ENCODE data around the gene MAGEA4. TPM values are rescaled to one million over a fixed set of nuclear protein-coding genes. Genes with fewer than 3 reads are reported as not detected.

The MAGEA4 gene
- total RNA-seq (2021): not detected in 2 replicates
- not detected for Bru-seq, nascent RNA
- BruChase-seq, experiment 1, labeled RNA remaining after a 2-hour chase: percentile 5 among the genes with signal in this experiment
- not detected for BruChase-seq, experiment 2, labeled RNA remaining after a 6-hour chase
- long read RNA-seq: 0 reads

GRCh38 chrX:151912780-151913179, at the start of gene MAGEA4:
Gene MAGEA4, plus strand, starts transcription at chrX:151912889. Its CDS starts 10,776 bp downstream, at chrX:151923665.
- no peaks in the 10 kb centered on the region for H4K20me1 ChIP-seq (ENCODE audit: insufficient read depth)
- H3K4me1 ChIP-seq (replicated peaks; ENCODE audit: insufficient read depth): no peaks in the 10 kb centered on the region
- H3K27ac ChIP-seq: no peak within 1 kb of the TSS
- H3K79me2 ChIP-seq (ENCODE audit: low read depth): no peaks in the 10 kb centered on the region
- no peaks in the 10 kb centered on the region for H3K36me3 ChIP-seq (ENCODE audit: low read depth)
- no peak within 1 kb of the TSS for H3K4me2 ChIP-seq
- no peak within 1 kb of the TSS for H2AFZ ChIP-seq
- no TSS peak for BruUV-seq (replicated peaks)
- H3K9me3 ChIP-seq (ENCODE audit: insufficient read depth, low read depth): no peaks in the 10 kb centered on the region
- no peak within 1 kb of the TSS for H3K4me3 ChIP-seq
- no peaks in the 10 kb centered on the region for H3K9me2 ChIP-seq (ENCODE audit: insufficient read depth)
- ChIA-PET POLR2A (ENCODE audit: unreplicated experiment) (no interaction called here), CTCF (no interaction called here)
- H3K27me3 ChIP-seq (ENCODE audit: insufficient read depth, low read depth): no peaks in the 10 kb centered on the region
- intact Hi-C loops (cut with micrococcal nuclease; ENCODE audit: unreplicated experiment): no loop called here
- TF ChIP-seq EZH2 (IDR thresholded peaks at IDR 0.05; ENCODE audit: low read depth): no peak
- no peak for TF ChIP-seq CTCF (conservative IDR thresholded peaks at IDR 0.05)
- DNase-seq: no peak
- H3F3A ChIP-seq (ENCODE audit: insufficient read depth, low read depth): no peaks in the 10 kb centered on the region

- H3K9me2 ChIP-seq (ENCODE audit: insufficient read depth): no peaks in the 10 kb centered on the region
- CTCF ChIA-PET: no interaction called here
- no peaks in the 10 kb centered on the region for H3K79me2 ChIP-seq (ENCODE audit: low read depth)
- DNase-seq: peak; percentile 15 to 90
- H3K27ac ChIP-seq: peak overlapping the region; percentile 94
- no peaks in the 10 kb centered on the region for H3K27me3 ChIP-seq (ENCODE audit: insufficient read depth, low read depth)
- no peaks in the 10 kb centered on the region for H3K36me3 ChIP-seq (ENCODE audit: low read depth)
- peaks cover 22% of the 10 kb centered on the region for H3K9me3 ChIP-seq (ENCODE audit: insufficient read depth, low read depth)
- BruUV-seq (replicated peaks): no TSS peak
- no peak overlapping the region; the same call in 1 of the 2 replicates for H2AFZ ChIP-seq
- intact Hi-C loops (cut with micrococcal nuclease; ENCODE audit: unreplicated experiment): loop anchor here (5.0 kb wide), 1 partner anchor 102 kb away; the partner anchor contains the start of gene GABRE
- TF ChIP-seq CTCF (conservative IDR thresholded peaks at IDR 0.05) (no peak), EZH2 (IDR thresholded peaks at IDR 0.05; ENCODE audit: low read depth) (no peak)
- POLR2A ChIA-PET (ENCODE audit: unreplicated experiment): no interaction called here
- peaks cover 42% of the 10 kb centered on the region for H3K4me1 ChIP-seq (replicated peaks; ENCODE audit: insufficient read depth)
- peak overlapping the region; percentile 32; the same call in 1 of the 2 replicates for H3K4me3 ChIP-seq
- no peaks in the 10 kb centered on the region for H4K20me1 ChIP-seq (ENCODE audit: insufficient read depth)
- H3K4me2 ChIP-seq: peak overlapping the region; percentile 73
- peaks cover 33% of the 10 kb centered on the region for H3F3A ChIP-seq (ENCODE audit: insufficient read depth, low read depth)
Measured at GRCh38 chrX:151870602-151871001, 42.1 kb upstream of the MAGEA4 start.

- H3K79me2 ChIP-seq (ENCODE audit: low read depth): no peaks in the 10 kb centered on the region
- no peaks in the 10 kb centered on the region for H3K27me3 ChIP-seq (ENCODE audit: insufficient read depth, low read depth)
- no peak overlapping the region for H2AFZ ChIP-seq
- no peaks in the 10 kb centered on the region for H4K20me1 ChIP-seq (ENCODE audit: insufficient read depth)
- H3K27ac ChIP-seq: peak overlapping the region; percentile 94
- no peaks in the 10 kb centered on the region for H3K36me3 ChIP-seq (ENCODE audit: low read depth)
- intact Hi-C loops (cut with micrococcal nuclease; ENCODE audit: unreplicated experiment): loop anchor here (5.0 kb wide), 1 partner anchor 101 kb away; the partner anchor contains the start of gene GABRE
- H3K4me2 ChIP-seq: peak overlapping the region; percentile 73
- DNase-seq: peak; percentile 37 to 98
- peaks cover 22% of the 10 kb centered on the region for H3K9me3 ChIP-seq (ENCODE audit: insufficient read depth, low read depth)
- peak overlapping the region; percentile 32; the same call in 1 of the 2 replicates for H3K4me3 ChIP-seq
- POLR2A ChIA-PET (ENCODE audit: unreplicated experiment): no interaction called here
- peaks cover 42% of the 10 kb centered on the region for H3K4me1 ChIP-seq (replicated peaks; ENCODE audit: insufficient read depth)
- peaks cover 33% of the 10 kb centered on the region for H3F3A ChIP-seq (ENCODE audit: insufficient read depth, low read depth)
- TF ChIP-seq EZH2 (IDR thresholded peaks at IDR 0.05; ENCODE audit: low read depth): no peak
- no peak for TF ChIP-seq CTCF (conservative IDR thresholded peaks at IDR 0.05)
- CTCF ChIA-PET: no interaction called here
- no TSS peak for BruUV-seq (replicated peaks)
- no peaks in the 10 kb centered on the region for H3K9me2 ChIP-seq (ENCODE audit: insufficient read depth)
Measured at GRCh38 chrX:151871244-151871643, 41.4 kb upstream of the MAGEA4 start.
